ENCODE measurements around the gene CASP1. TPM values are rescaled to one million over a fixed set of nuclear protein-coding genes. Genes with fewer than 3 reads are reported as not detected.
"Not testable (repeated sequence)": the region's sequence is repeated elsewhere in the genome, so short reads cannot be mapped to it uniquely, and the experiment has no call there.

Gene CASP1
- total RNA-seq, result not detected in 2 replicates
- long read RNA-seq, result 0 reads

DNA sequence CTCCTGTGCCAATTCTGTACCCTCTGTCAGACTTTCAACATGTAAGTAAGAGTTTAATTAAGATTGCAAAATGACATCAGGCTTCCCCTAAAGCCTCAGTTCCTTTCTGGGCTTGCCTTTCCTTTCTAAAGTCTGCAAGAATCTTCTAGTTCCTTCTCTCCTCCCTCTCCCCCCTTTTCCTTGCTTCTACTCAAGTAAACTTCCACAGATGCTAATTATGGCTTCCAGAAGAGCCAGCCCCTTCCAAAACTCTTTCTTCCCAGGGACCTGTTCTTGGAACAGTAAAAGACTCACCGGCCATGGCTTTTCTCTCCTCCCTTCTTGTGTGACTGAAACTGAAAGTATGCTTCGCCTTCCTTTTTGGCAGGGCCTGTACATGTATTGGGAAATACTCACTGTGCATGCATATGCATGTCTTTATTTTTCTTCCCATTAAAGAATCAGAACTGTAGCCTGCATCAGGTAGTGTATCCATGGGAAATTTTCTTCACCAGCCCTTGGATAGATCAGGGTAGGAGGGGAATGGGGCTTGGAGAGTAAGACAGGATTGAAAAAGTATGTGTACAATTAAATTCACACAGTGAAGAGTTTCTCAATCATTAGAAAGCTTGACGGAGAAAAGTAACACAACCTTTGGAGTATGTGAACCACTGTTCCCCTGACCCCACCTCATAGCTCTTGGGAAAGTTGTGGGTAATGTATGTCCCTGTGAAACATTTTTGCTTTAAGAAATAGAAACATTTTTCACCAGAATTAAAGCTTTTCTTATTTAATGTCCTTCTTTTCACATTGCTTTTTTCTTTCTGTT is at the start of gene CASP1:
CASP1 (minus strand) TSS at position 332 of the 808 bp plus-strand sequence; CDS start at position 301, 31 bp downstream.
- Mint-ChIP-seq H3K4me3 (ENCODE audit: low read depth) (no peak within 1 kb of the TSS), H3K36me3 (ENCODE audit: insufficient read depth) (no peaks in the 10 kb centered on the region), H3K27me3 (no peaks in the 10 kb centered on the region), H3K4me1 (ENCODE audit: low read depth) (no peaks in the 10 kb centered on the region), H3K27ac (no peak within 1 kb of the TSS), H3K9me3 (ENCODE audit: low read depth) (no peaks in the 10 kb centered on the region)
- DNase-seq (ENCODE audit: low spot score, unreplicated experiment), result no peak
- TF ChIP-seq, protein P1, sequence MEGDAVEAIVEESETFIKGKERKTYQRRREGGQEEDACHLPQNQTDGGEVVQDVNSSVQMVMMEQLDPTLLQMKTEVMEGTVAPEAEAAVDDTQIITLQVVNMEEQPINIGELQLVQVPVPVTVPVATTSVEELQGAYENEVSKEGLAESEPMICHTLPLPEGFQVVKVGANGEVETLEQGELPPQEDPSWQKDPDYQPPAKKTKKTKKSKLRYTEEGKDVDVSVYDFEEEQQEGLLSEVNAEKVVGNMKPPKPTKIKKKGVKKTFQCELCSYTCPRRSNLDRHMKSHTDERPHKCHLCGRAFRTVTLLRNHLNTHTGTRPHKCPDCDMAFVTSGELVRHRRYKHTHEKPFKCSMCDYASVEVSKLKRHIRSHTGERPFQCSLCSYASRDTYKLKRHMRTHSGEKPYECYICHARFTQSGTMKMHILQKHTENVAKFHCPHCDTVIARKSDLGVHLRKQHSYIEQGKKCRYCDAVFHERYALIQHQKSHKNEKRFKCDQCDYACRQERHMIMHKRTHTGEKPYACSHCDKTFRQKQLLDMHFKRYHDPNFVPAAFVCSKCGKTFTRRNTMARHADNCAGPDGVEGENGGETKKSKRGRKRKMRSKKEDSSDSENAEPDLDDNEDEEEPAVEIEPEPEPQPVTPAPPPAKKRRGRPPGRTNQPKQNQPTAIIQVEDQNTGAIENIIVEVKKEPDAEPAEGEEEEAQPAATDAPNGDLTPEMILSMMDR (IDR thresholded peaks at IDR 0.05; ENCODE audit: unreplicated experiment), result no peak

DNA sequence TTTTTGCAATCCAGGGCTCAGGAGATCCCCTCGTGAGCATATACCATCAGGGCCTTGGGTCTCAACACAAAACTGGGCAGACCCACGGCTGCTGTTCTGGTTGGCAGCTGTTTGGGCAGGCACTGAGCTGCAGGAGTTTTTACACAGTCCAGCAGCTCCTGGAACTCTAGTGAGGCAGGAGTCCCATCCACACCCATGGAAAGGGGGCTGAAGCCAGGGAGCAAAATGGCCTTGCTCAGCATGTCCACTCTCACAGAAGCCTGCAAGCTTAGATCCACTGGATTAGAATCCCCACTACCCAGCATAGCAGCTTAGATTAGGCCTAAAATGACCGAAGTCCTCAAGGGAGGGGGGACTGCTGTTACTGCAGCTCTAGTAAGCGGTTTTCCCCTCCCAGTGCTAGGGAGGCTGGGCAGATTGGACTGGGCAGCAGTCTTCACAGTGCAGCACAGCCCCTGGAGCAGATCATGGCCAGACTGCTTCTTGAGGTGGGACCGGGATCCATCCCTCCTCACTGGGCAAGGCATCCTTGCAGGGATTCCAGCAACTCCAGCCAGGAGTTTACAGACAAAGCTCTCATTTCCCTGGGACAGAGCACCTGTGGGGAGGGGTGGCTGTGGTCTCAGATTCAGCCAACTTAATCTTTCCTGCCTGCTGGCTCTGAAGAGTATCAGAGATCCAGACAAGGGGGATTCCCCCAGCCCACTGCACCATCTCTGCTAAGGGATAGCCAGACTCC is 46.6 kb upstream of the CASP1 start:
- TF ChIP-seq, protein P1 (IDR thresholded peaks at IDR 0.05; ENCODE audit: unreplicated experiment), result no peak
- Mint-ChIP-seq H3K36me3 (ENCODE audit: insufficient read depth) (no peaks in the 10 kb centered on the region), H3K4me3 (ENCODE audit: low read depth) (no peak overlapping the region), H3K9me3 (ENCODE audit: low read depth) (no peaks in the 10 kb centered on the region), H3K4me1 (ENCODE audit: low read depth) (no peaks in the 10 kb centered on the region), H3K27me3 (peaks cover 3% of the 10 kb centered on the region), H3K27ac (no peak overlapping the region)
- DNase-seq (ENCODE audit: low spot score, unreplicated experiment), result no peak

DNA sequence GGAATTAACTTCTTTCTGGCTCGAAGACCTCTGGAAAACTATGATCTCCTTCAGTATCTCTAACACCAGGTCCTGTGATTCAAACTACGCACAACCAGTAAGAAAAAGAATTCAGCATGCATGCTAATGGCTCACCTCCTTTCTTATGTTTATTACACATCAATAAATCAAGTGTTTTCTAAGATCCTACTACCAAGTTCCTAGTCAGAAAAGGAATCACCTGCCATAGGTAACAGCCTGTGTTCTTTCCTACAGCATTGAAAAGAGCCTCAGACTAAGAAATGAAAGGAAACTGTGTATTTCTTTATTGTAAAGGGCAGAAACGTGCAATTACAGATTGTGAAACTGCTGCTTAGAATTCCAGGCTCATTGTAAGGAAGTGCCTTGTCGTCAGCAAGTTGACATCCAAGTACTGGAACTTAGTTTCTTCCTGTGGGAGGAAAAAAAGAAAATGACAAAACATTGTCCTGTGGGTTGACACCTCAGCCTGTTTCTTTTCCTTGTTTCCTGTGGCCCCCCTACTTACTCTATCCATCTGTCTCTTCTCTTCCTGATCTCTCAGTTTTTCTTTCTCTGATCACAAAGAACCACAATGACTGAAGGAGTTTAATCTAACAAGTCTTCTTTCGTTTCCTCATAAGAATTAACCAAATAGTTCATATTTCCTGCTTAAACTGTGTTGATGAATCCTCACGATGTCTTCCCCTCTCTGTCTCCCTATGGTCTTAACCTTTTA is 45.4 kb upstream of the CASP1 start:
- not testable (repeated sequence) for H3K27me3 Mint-ChIP-seq; H3K36me3 Mint-ChIP-seq (ENCODE audit: insufficient read depth); H3K4me1 Mint-ChIP-seq (ENCODE audit: low read depth); H3K27ac Mint-ChIP-seq; DNase-seq (ENCODE audit: low spot score, unreplicated experiment); H3K9me3 Mint-ChIP-seq (ENCODE audit: low read depth); H3K4me3 Mint-ChIP-seq (ENCODE audit: low read depth)

DNA sequence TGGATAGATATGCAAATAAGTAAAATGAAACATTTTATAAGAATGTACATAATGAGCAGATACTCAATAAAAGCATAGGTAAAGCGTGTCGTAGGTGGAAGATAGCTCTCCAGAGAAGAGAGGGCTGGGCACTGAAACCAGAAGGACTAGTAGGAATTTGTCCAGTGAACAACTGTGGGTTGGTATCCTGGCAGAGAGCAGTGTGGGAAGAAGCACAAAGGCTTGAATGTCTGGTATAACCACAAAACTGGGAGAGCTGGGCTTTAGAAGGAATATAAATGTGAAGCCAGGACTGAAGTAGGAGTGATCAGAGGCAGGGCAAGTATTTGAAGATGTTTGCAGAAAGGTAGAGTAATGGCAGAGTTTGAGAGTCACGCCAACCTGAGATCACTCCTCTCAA is 43.3 kb upstream of the CASP1 start:
- Mint-ChIP-seq H3K4me3 (ENCODE audit: low read depth) (no peak overlapping the region), H3K27ac (no peak overlapping the region), H3K36me3 (ENCODE audit: insufficient read depth) (no peaks in the 10 kb centered on the region), H3K27me3 (peaks cover 3% of the 10 kb centered on the region), H3K4me1 (ENCODE audit: low read depth) (no peaks in the 10 kb centered on the region), H3K9me3 (ENCODE audit: low read depth) (no peaks in the 10 kb centered on the region)
- DNase-seq (ENCODE audit: low spot score, unreplicated experiment), result no peak
- TF ChIP-seq, protein P1 (IDR thresholded peaks at IDR 0.05; ENCODE audit: unreplicated experiment), result no peak

DNA sequence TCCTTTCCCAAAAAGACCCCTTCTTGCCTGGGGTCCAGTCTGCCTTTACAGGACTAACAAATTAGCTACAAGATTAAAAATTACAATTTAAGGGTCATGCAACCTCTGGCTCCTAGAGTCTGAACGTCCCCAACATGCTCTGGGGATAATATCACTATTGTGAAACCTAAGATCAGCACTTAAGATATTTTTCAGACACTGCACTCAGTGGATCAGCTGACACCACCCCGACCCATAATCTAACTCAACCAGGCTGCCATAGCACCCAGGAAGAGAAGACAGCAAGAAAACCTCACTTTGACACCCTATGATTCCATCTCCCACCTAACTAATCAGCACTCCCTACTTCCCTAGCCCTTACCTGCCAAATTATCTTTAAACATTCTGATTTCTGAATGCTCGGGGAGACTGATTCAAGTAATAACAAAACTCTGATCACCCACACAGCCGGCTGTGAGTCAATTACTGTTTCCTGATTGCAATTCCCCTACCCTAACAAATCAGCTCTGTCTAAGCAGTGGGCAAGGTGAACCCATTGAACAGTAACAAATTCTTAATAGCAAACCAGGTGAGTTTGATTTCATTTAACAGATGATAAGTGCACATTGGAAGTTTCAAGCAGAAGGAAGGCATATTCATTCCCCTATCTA is 42.3 kb upstream of the CASP1 start:
- H3K4me3 Mint-ChIP-seq (ENCODE audit: low read depth); H3K9me3 Mint-ChIP-seq (ENCODE audit: low read depth): not testable (repeated sequence)

DNA sequence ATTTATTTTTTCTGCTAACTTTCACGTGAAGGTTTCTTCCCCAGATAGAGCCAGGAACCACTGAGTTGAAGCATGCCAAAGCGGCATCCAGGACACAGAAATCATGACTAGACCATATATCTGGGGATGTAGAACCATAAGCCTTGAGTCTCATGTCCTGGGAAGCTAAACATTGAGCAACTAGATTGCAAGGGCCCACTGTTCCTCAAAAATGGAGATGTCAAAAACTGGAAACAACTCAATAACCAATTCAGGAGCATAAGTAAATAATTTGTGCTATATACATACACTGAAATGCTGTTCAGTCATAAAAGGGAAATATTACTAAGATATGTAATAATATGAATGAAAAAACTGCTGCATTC is 39.2 kb upstream of the CASP1 start:
- TF ChIP-seq, protein P1 (IDR thresholded peaks at IDR 0.05; ENCODE audit: unreplicated experiment), result no peak
- Mint-ChIP-seq H3K27ac (no peak overlapping the region), H3K4me3 (ENCODE audit: low read depth) (no peak overlapping the region), H3K9me3 (ENCODE audit: low read depth) (no peaks in the 10 kb centered on the region), H3K4me1 (ENCODE audit: low read depth) (no peaks in the 10 kb centered on the region), H3K27me3 (no peaks in the 10 kb centered on the region), H3K36me3 (ENCODE audit: insufficient read depth) (no peaks in the 10 kb centered on the region)
- DNase-seq (ENCODE audit: low spot score, unreplicated experiment), result no peak

More for the DNA sequence above, 42.3 kb upstream of the CASP1 start:
- not testable (repeated sequence) for H3K27me3 Mint-ChIP-seq; H3K4me1 Mint-ChIP-seq (ENCODE audit: low read depth); H3K27ac Mint-ChIP-seq; DNase-seq (ENCODE audit: low spot score, unreplicated experiment); H3K36me3 Mint-ChIP-seq (ENCODE audit: insufficient read depth)

Measured in progenitor cell of endocrine pancreas (in vitro differentiated cells).